Uterus (tissue), 4 donors: Measurements from ENCODE around the gene TBL1X. TPM values are rescaled to one million over a fixed set of nuclear protein-coding genes. Genes with fewer than 3 reads are reported as not detected.

ENCODE experiments used
- DNase-seq, 2 donors: peaks; one replicate each; pipeline ENCODE4 v3.0.0-alpha.2; 2019 to 2020
- H3K27ac ChIP-seq, 2 donors: fragments of 200-600 bp; sonication (generic); 1 replicate in 1 of 2; 2 replicates in 1 of 2; pipeline ENCODE4 v1.5.1; 2016 to 2018
- H3K27me3 ChIP-seq, 2 donors: fragments of 200-600 bp; sonication (generic); one replicate each; pipeline ENCODE4 v1.5.1; 2018 to 2019; ENCODE audit warnings: control low read depth in 1 of 2
- H3K36me3 ChIP-seq, 2 donors: fragments of 200-600 bp; sonication (generic); one replicate each; pipeline ENCODE4 v1.5.1; 2019; ENCODE audit warnings: control low read depth in 1 of 2
- H3K4me1 ChIP-seq, 2 donors: fragments of 200-600 bp; sonication (generic); one replicate each; pipeline ENCODE4 v1.5.1; 2018 to 2019; ENCODE audit warnings: control low read depth in 1 of 2
- H3K4me3 ChIP-seq, 2 donors: fragments of 200-600 bp; sonication (generic); 1 replicate in 1 of 2; 2 replicates in 1 of 2; pipeline ENCODE4 v1.5.1; 2018 to 2019; ENCODE audit warnings: mild to moderate bottlenecking in 1 of 2
- H3K9me3 ChIP-seq, 2 donors: fragments of 200-600 bp; sonication (generic); one replicate each; pipeline ENCODE4 v1.5.1; 2019; ENCODE audit warnings: control low read depth in 1 of 2
- CTCF ChIP-seq, 4 experiments: fragments of 200-600 bp in 2 of 4; fragments of 450-650 bp in 2 of 4; sonication (generic) in 2 of 4; IDR thresholded peaks; one replicate each; pipeline ENCODE4 v1.5.1; 2016 to 2019; ENCODE audit warnings: antibody characterized with exemption in 4 of 4, mild to moderate bottlenecking in 2 of 4, moderate library complexity in 1 of 4
- POLR2A ChIP-seq, 2 donors: fragments of 450-650 bp; IDR thresholded peaks; one replicate each; pipeline ENCODE4 v1.6.1; 2016; ENCODE audit warnings: antibody characterized with exemption in 2 of 2, mild to moderate bottlenecking in 1 of 2, moderate library complexity in 1 of 2
- intact Hi-C: fragments of 100-400 bp; cut with DNase I; formaldehyde crosslinking; loops from one replicate; pipeline ENCODE4 v1.15.1; 2023; ENCODE audit warnings: low total_unique reads
- total RNA-seq, 4 donors: library from RNA; depleted of rRNA in 3 of 4; stranded (reverse); fragments of >200 nt in 3 of 4; gene quantifications; one replicate each; pipeline versions ENCODE4 v1.1.0 to v1.2.4, GENCODE V29; 2014 to 2023
- donor health status: DM: yes; HTN: yes; CAD: no.

The TBL1X gene
- total RNA-seq, 4 donors from 2014 or later = 15.4 to 121 (median 47.7) TPM

- no peaks in the 10 kb centered on the region for H3K9me3 ChIP-seq
- H3K4me1 ChIP-seq = no peaks in the 10 kb centered on the region
- DNase-seq = no peak
- no peak overlapping the region for H3K4me3 ChIP-seq
- H3K27me3 ChIP-seq = no peaks in the 10 kb centered on the region
- TF ChIP-seq CTCF (IDR thresholded peaks at IDR 0.05) = no peak
- no peak for TF ChIP-seq POLR2A (IDR thresholded peaks at IDR 0.05)
- no peak overlapping the region for H3K27ac ChIP-seq
- H3K36me3 ChIP-seq = no peaks in the 10 kb centered on the region
- intact Hi-C loops = no loop called here
These were observed 74.9 kb downstream of the TBL1X start for GRCh38 chrX:9539605-9540387.

- DNase-seq = no peak
- Histone ChIP-seq H3K27ac (no peak overlapping the region), H3K9me3 (no peaks in the 10 kb centered on the region), H3K27me3 (no peaks in the 10 kb centered on the region), H3K4me1 (no peaks in the 10 kb centered on the region), H3K36me3 (no peaks in the 10 kb centered on the region), H3K4me3 (no peak overlapping the region)
- intact Hi-C loops = no loop called here
- no peak for TF ChIP-seq POLR2A (IDR thresholded peaks at IDR 0.05)
- no peak for TF ChIP-seq CTCF (IDR thresholded peaks at IDR 0.05)
These were observed 77.4 kb downstream of the TBL1X start for GRCh38 chrX:9542106-9542760.

GRCh38 chrX:9542761-9543111, 77.9 kb downstream of the TBL1X start:
- intact Hi-C loops = no loop called here
- H3K4me1 ChIP-seq = no peaks in the 10 kb centered on the region
- DNase-seq = no peak
- no peaks in the 10 kb centered on the region for H3K36me3 ChIP-seq
- H3K27ac ChIP-seq = no peak overlapping the region
- H3K27me3 ChIP-seq = no peaks in the 10 kb centered on the region
- no peak for TF ChIP-seq CTCF (IDR thresholded peaks at IDR 0.05)
- TF ChIP-seq POLR2A (IDR thresholded peaks at IDR 0.05) = no peak
- H3K9me3 ChIP-seq = no peaks in the 10 kb centered on the region
- no peak overlapping the region for H3K4me3 ChIP-seq

- TF ChIP-seq CTCF (IDR thresholded peaks at IDR 0.05) = no peak
- TF ChIP-seq POLR2A (IDR thresholded peaks at IDR 0.05) = no peak
- Histone ChIP-seq H3K4me1 (no peaks in the 10 kb centered on the region), H3K27ac (no peak overlapping the region), H3K27me3 (no peaks in the 10 kb centered on the region), H3K4me3 (no peak overlapping the region), H3K36me3 (no peaks in the 10 kb centered on the region), H3K9me3 (no peaks in the 10 kb centered on the region)
- no peak for DNase-seq
- intact Hi-C loops = no loop called here
These were observed 90.5 kb downstream of the TBL1X start for GRCh38 chrX:9555354-9555753.

- H3K27me3 ChIP-seq = no peaks in the 10 kb centered on the region
- H3K27ac ChIP-seq = no peak overlapping the region
- H3K36me3 ChIP-seq = no peaks in the 10 kb centered on the region
- H3K4me1 ChIP-seq = no peaks in the 10 kb centered on the region
- no peak for DNase-seq
- H3K4me3 ChIP-seq = no peak overlapping the region
- H3K9me3 ChIP-seq = no peaks in the 10 kb centered on the region
- no peak for TF ChIP-seq CTCF (IDR thresholded peaks at IDR 0.05)
- no peak for TF ChIP-seq POLR2A (IDR thresholded peaks at IDR 0.05)
- intact Hi-C loops = no loop called here
These were observed 92.2 kb downstream of the TBL1X start for GRCh38 chrX:9557091-9557490.
